SU-DHL-6 (cell line): ENCODE measurements around the gene SETD1A.

Experiments
- H2AFZ ChIP-seq: fragments of 200-600 bp; sonication (generic); 2 replicates; pipeline ENCODE4 v1.6.1; 2014; ENCODE audit warnings: low read depth, mild to moderate bottlenecking, moderate library complexity, mixed read lengths, antibody characterized with exemption, low read length; ENCODE audit not compliant: severe bottlenecking
- H3F3A ChIP-seq: fragments of 200-600 bp; shearing (Covaris generic); 2 replicates; pipeline ENCODE4 v1.6.0; 2016; ENCODE audit warnings: antibody characterized with exemption, mild to moderate bottlenecking; ENCODE audit not compliant: insufficient read depth
- H3K27ac ChIP-seq: fragments of 200-600 bp; sonication (generic); 2 replicates; pipeline ENCODE4 v1.5.1; 2016; ENCODE audit warnings: low read depth, mild to moderate bottlenecking, low read length, moderate library complexity, mixed read lengths
- H3K27me3 ChIP-seq: fragments of 200-600 bp; sonication (generic), shearing (Covaris generic); 2 replicates; pipeline ENCODE4 v1.6.0; 2014; ENCODE audit warnings: mild to moderate bottlenecking, low read length
- H3K36me3 ChIP-seq: fragments of 200-600 bp; sonication (generic); 2 replicates; pipeline ENCODE4 v1.6.1; 2014; ENCODE audit warnings: mild to moderate bottlenecking, low read length, mixed read lengths
- H3K4me2 ChIP-seq: fragments of 300-600, 200-600 bp; shearing (Covaris generic), sonication (generic); 2 replicates; pipeline ENCODE4 v1.6.0; 2014; ENCODE audit warnings: low read length, low read depth, mild to moderate bottlenecking; ENCODE audit not compliant: poor library complexity, severe bottlenecking
- H3K4me3 ChIP-seq: fragments of 200-600 bp; sonication (generic); 2 replicates; pipeline ENCODE4 v1.5.1; 2014; ENCODE audit warnings: antibody characterized with exemption, low read length, mild to moderate bottlenecking, mixed read lengths; ENCODE audit not compliant: insufficient read depth, poor library complexity, severe bottlenecking
- H3K79me2 ChIP-seq: fragments of 200-600 bp; sonication (generic); 2 replicates; pipeline ENCODE4 v1.6.1; 2014; ENCODE audit warnings: mild to moderate bottlenecking, low read length, moderate library complexity; ENCODE audit not compliant: insufficient read depth
- H3K9ac ChIP-seq: fragments of 200-600 bp; sonication (generic); 2 replicates; pipeline ENCODE4 v1.7.0; 2014; ENCODE audit warnings: mild to moderate bottlenecking, low read length
- H3K9me2 ChIP-seq: fragments of 200-600 bp; sonication (generic); replicated peaks from 2 replicates; pipeline ENCODE4 v1.6.1; 2014; ENCODE audit warnings: low read length; ENCODE audit not compliant: insufficient read depth
- H3K9me3 ChIP-seq: fragments of 200-600 bp; sonication (generic); 2 replicates; pipeline ENCODE4 v1.6.1; 2014; ENCODE audit warnings: low read length, mixed read lengths; ENCODE audit not compliant: insufficient read depth
- H4K20me1 ChIP-seq: fragments of 200-600 bp; sonication (generic); 2 replicates; pipeline ENCODE4 v1.6.1; 2014; ENCODE audit warnings: low read depth, mild to moderate bottlenecking, antibody characterized with exemption, low read length, moderate library complexity, mixed read lengths
- EZH2phosphoT487 ChIP-seq: fragments of 200-600 bp; sonication (generic), shearing (Covaris generic); conservative IDR thresholded peaks from 2 replicates; pipeline ENCODE4 v1.6.1; 2018; ENCODE audit warnings: mild to moderate bottlenecking, antibody characterized with exemption, low read length, moderate library complexity, mixed read lengths
- TF ChIP-seq, protein P1 (sequence below): fragments of 200-600 bp; sonication (generic); IDR thresholded peaks from one replicate; pipeline ENCODE4 v1.5.1; 2017; ENCODE audit warnings: antibody characterized with exemption, mild to moderate bottlenecking, low read length, moderate library complexity; ENCODE audit not compliant: insufficient read depth, poor library complexity, severe bottlenecking

Gene SETD1A

GRCh38 chr16:30971298-30971697, 13.7 kb downstream of the SETD1A start:
- no peaks in the 10 kb centered on the region for H3K9me2 ChIP-seq
- H3K79me2 ChIP-seq: no peaks in the 10 kb centered on the region
- no peak for TF ChIP-seq EZH2phosphoT487
- TF ChIP-seq, protein P1, sequence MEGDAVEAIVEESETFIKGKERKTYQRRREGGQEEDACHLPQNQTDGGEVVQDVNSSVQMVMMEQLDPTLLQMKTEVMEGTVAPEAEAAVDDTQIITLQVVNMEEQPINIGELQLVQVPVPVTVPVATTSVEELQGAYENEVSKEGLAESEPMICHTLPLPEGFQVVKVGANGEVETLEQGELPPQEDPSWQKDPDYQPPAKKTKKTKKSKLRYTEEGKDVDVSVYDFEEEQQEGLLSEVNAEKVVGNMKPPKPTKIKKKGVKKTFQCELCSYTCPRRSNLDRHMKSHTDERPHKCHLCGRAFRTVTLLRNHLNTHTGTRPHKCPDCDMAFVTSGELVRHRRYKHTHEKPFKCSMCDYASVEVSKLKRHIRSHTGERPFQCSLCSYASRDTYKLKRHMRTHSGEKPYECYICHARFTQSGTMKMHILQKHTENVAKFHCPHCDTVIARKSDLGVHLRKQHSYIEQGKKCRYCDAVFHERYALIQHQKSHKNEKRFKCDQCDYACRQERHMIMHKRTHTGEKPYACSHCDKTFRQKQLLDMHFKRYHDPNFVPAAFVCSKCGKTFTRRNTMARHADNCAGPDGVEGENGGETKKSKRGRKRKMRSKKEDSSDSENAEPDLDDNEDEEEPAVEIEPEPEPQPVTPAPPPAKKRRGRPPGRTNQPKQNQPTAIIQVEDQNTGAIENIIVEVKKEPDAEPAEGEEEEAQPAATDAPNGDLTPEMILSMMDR: no peak
- no peak overlapping the region for H3K9ac ChIP-seq
- H3K4me3 ChIP-seq: no peak overlapping the region
- H3K36me3 ChIP-seq: 0 out of 2 replicates have a peak, but pooled peaks cover 2% of the 10 kb centered on the region
- no peak overlapping the region for H3K4me2 ChIP-seq
- no peak overlapping the region for H3K27ac ChIP-seq
- no peaks in the 10 kb centered on the region for H3K9me3 ChIP-seq
- H3F3A ChIP-seq: no peaks in the 10 kb centered on the region
- no peaks in the 10 kb centered on the region for H4K20me1 ChIP-seq
- H3K27me3 ChIP-seq: no peaks in the 10 kb centered on the region
- H2AFZ ChIP-seq: no peak overlapping the region

DNA sequence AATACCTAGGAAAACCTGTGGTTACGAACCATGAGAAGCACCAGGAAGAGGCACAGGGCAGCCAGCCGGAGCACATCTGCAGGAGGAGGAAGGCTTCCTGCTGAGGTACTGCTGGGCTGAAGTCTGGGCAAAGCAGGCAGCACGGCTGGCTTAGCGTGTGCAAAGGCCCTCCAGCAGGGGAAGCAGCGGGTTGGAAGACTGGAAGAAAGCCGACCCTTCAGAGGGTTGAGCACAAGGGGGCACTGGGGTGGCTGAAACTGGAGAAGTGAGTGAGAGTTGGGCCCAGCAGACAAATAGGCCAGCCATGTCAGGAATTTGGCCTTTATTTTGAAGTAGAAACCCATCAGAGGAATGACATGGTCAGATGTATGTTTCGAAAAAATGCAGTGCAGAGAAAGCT, 15.3 kb downstream of the SETD1A start:
- Histone ChIP-seq H4K20me1 (no peaks in the 10 kb centered on the region), H3F3A (no peaks in the 10 kb centered on the region), H3K9me3 (no peaks in the 10 kb centered on the region), H2AFZ (no peak overlapping the region), H3K4me2 (no peak overlapping the region), H3K27ac (no peak overlapping the region), H3K4me3 (no peak overlapping the region), H3K9ac (no peak overlapping the region), H3K36me3 (0 out of 2 replicates have a peak, but pooled peaks cover 2% of the 10 kb centered on the region), H3K79me2 (no peaks in the 10 kb centered on the region), H3K27me3 (no peaks in the 10 kb centered on the region), H3K9me2 (no peaks in the 10 kb centered on the region)
- TF ChIP-seq EZH2phosphoT487: no peak
- TF ChIP-seq, protein P1: no peak

DNA sequence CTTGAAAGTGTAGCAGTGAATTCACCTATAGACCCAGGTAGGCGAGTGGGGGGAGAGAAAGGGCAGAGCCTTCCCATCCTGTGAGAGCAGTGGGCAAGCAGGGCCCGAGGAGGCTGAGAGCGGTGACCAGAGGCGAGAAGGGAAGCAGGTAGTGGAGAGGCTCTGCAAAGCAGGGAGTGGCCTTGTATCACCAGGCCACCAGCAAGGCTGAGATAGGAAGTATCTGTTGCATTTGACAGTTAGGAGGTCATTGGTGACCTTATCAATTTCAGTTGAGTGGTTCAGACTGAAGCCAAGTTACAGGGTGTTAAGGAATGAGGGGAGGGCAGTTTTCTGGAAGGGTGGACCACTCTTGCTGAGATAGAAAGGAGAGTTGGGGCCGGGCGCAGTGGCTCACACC, 16.8 kb downstream of the SETD1A start:
- H3K27ac ChIP-seq: no peak overlapping the region
- 0 out of 2 replicates have a peak, but pooled peaks cover 2% of the 10 kb centered on the region for H3K36me3 ChIP-seq
- no peak for TF ChIP-seq EZH2phosphoT487
- TF ChIP-seq, protein P1: no peak
- no peaks in the 10 kb centered on the region for H3K9me2 ChIP-seq
- H3K4me2 ChIP-seq: no peak overlapping the region
- no peaks in the 10 kb centered on the region for H4K20me1 ChIP-seq
- no peaks in the 10 kb centered on the region for H3K79me2 ChIP-seq
- no peak overlapping the region for H3K4me3 ChIP-seq
- no peaks in the 10 kb centered on the region for H3F3A ChIP-seq
- H2AFZ ChIP-seq: no peak overlapping the region
- H3K9me3 ChIP-seq: no peaks in the 10 kb centered on the region
- H3K27me3 ChIP-seq: no peaks in the 10 kb centered on the region
- no peak overlapping the region for H3K9ac ChIP-seq

DNA sequence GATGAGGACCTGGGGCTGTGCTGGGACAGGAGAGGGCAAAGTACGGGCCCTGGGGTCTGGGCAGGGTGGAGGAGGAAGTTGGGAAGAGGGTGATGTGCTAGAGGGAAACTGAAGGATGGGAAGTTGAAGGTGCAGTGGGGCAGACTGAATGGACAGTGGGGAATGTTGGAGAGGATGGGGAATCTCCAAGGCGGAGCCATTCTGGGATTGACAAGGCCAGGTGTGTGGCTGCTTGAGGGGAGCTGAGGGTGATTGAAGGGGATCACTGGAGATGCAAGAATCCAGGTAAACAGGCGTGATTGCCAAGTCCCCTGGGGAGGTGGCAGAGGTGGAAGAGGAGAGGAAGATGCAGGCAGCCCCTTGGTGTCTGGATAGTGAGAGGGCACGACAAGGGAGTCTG, 18.9 kb downstream of the SETD1A start:
- Histone ChIP-seq H3K4me2 (no peak overlapping the region), H3K9me2 (no peaks in the 10 kb centered on the region), H3K27ac (no peak overlapping the region), H4K20me1 (no peaks in the 10 kb centered on the region), H3K9me3 (no peaks in the 10 kb centered on the region), H3K4me3 (no peak overlapping the region), H3K79me2 (no peaks in the 10 kb centered on the region), H3K27me3 (no peaks in the 10 kb centered on the region), H3K36me3 (no peaks in the 10 kb centered on the region), H2AFZ (no peak overlapping the region), H3K9ac (no peak overlapping the region), H3F3A (no peaks in the 10 kb centered on the region)
- no peak for TF ChIP-seq EZH2phosphoT487
- TF ChIP-seq, protein P1: no peak
